Glomerular visceral epithelial cell (primary cell): ENCODE data around the gene TIGD3.
"Not testable (repeated sequence)": the region's sequence is repeated elsewhere in the genome, so short reads cannot be mapped to it uniquely, and the experiment has no call there.

Experiments used
- DNase-seq: peaks from one replicate; pipeline ENCODE4 v3.0.0-alpha.2; 2016; ENCODE audit errors: extremely low spot score

The TIGD3 gene

DNA sequence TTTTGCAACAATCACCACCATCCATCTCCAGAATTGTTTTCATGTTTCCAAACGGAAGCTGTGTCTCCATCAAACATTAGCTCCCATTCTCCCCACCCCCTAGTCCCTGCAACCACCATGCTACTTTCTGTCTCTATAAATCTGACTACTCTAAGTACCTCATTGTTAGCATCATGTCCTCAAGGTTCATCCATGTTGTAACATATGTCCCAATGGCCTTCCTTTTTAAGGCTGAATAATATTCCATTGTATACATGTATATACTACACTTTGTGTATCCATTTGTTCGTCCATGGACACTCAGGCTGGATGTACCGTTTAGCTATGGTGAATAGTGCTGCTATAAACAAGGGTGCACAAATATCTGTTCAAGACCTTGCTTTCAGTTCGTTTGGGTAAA lies 29.1 kb upstream of the TIGD3 start:
- DNase-seq = no peak

DNA sequence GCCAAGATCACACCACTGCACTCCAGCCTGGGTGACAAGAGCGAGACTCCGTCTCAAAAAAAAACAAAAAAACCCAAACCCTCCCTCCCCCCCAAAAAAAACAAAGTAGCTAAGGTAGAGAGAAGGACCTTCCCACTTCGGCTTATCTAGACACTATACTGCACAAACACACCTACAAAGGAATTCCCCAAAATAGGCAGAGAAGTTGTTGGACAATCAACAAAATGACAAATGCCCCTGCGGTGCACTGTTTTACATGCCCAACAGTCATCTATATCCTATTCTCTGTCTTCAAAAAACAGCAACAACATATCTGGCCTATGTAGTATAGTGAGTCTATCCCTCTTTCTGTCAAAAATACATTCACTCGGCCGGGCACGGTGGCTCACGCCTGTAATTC lies 27.5 kb upstream of the TIGD3 start:
- DNase-seq = no peak

DNA sequence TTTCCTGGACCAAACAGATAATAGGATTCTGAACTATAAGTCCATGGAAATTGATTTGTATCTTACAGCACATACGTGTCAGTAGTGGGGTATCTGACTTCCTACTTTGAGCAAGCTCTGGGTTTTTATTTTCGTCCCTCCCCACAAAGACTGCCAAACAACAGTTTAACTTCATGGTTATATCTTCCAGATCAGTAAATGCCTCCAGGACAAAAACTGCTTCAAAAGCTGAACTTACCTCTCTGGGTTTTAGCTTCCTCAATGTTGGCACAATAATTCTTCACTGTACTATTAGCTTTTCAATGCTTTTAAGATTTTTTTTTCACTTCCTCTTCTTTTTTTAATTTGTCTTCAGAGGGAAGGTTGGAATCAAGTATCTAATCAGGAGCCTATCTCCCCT lies 25.1 kb upstream of the TIGD3 start:
- no peak for DNase-seq

DNA sequence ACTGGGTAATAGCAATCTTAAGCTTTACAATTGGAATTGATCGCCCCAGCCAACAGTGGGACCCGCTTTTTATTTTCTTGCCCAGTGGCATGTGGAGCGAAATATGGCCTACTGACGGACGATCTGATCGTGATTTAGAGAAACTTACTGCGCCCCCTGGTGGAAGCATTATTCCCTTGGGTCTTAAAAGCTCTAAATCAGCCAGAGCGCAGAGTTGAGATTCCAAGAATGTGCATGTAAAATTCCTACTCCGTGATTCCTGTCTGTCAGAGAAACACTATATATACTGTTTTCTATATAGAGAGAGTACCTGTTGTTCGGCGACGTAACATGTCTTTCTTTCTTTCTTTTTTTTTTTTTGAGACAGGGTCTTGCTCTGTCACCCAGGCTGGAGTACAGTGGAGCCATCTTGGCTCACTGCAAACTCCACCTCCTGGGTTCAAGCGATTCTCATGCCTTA lies 24.6 kb upstream of the TIGD3 start:
- peak; percentile 85 for DNase-seq

DNA sequence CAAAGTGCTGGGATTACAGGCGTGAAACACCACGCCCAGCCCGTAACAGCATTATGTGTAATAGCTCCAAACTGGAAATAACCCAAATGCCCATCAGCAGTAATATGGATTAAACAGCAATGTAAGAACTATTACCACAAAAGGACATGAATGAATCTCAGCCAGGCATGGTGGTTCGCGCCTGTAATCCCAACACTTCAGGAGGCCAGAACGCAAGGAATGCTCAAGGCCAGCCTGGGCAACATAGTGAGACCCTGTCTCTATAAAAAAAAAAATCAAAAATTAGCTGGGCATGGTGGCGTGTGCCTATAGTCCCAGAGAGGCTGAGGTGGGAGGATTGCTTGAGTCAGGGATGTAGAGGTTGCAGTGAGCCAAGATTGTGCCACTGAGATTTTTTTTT lies 24.0 kb upstream of the TIGD3 start:
- DNase-seq = no peak

DNA sequence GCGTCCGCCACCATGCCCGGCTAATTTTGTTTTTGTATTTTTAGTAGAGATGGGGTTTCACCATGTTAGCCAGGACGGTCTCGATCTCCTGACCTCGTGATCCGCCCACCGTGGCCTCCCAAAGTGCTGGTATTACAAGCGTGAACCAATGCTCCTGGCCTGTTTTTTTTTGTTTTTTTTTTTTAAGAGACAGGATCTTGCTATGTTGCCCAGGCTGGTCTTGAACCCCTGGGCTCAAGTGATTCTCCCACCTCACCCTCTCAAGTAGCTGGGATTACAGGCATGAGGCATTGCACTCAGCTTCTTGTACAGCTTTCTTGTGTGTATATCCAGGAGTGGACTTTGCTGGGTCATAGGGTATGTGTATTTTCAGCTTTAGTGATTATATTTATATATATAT lies 22.0 kb upstream of the TIGD3 start:
- not testable (repeated sequence) for DNase-seq

DNA sequence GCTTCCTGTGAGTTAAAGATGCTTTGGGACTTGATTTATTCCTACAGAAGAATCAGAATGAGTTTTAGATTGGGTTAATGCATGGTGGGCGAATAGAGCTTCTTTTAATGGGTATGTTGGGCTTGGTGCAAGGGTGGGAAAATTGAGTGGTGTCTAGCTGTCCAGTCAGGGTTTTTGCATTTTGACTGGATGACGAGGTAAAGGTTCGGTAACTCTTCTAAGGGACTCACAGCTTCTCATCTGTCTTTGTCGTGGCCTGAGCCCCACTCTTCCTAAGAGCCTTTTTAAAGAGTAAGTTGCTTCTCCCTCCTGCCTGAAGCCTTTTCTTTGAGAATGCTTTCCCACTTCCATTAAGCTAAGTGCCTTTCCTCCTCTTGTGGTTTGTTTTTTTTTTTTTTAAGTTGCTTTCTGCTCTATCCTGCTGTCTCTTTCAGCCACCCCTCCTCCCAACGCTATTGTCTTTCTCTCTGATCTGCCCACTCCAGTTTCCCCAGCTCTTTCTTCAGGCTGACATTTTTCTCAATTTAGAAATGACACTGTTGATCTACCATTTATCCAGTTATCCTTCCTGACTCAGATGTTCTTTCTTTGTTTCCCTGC lies 19.8 kb upstream of the TIGD3 start:
- no peak for DNase-seq

DNA sequence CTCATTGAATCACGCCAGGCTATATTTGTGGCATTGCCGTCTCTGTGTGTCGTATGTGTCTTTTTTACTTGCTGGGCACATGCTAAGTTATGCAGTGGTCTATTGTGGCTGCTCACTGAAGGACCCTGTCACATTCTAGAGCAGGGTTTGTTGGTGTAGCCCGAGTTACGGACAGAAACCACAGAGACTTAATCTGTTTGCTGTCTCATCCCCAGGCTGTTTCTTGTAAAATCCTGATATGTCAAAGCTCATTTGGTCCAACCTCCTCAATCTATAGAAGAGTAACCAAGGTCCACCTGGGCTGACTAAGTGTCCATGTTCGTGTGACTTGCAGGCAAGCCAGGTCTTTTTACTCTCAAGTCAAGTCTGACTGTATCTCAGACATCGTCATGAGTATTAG lies 15.9 kb upstream of the TIGD3 start:
- no peak for DNase-seq

DNA sequence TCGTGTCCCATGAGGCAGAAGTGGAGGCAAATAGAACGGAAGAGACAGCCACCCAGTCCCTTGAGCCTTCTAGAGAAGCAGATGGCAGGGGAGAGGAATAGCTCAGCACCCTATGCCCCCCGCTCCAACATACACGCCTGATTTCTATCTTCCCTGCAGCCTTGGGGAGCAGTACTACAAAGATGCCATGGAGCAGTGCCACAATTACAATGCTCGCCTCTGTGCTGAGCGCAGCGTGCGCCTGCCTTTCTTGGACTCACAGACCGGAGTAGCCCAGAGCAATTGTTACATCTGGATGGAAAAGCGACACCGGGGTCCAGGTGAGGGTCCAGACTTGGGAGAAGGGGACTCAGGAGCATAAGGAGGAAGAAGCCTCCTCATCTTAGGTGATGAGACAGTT lies 14.3 kb upstream of the TIGD3 start:
- DNase-seq = no peak

DNA sequence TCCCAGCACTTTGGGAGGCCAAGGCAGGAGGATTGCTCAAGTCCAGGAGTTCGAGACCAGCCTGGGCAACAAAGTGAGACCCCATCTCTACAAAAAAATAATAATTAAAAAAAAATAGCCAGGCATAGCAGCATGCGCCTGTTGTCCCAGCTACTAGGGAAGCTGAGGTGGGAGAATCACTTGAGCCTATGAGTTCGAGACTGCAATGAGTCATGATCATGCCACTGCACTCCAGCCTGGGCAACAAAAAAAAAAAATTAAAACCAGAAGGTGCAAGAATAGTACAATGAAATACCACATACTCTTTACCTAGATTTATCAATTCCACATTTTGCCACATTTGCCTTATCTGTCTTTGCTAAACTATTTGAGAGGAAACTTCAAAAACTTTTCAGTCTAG lies 12.7 kb upstream of the TIGD3 start:
- no peak for DNase-seq

DNA sequence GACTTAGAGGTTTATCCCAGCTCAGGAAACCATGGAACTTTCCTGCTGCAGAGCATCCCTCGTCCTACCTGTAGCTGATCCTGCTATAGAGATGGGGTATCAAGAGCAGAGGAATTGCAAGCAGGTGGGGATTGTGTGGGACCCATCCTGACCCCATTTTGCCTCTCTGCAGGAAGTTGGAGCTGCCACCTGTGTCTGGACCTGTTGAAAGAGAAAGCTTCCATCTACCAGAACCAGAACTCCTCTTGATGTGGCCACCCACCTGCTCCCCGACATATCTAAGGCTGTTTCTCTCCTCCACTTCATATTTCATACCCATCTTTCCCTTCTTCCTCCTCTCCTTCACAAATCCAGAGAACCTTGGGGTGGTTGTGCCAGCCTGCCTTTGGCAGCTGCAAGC lies 3.0 kb upstream of the TIGD3 start:
- no peak for DNase-seq

DNA sequence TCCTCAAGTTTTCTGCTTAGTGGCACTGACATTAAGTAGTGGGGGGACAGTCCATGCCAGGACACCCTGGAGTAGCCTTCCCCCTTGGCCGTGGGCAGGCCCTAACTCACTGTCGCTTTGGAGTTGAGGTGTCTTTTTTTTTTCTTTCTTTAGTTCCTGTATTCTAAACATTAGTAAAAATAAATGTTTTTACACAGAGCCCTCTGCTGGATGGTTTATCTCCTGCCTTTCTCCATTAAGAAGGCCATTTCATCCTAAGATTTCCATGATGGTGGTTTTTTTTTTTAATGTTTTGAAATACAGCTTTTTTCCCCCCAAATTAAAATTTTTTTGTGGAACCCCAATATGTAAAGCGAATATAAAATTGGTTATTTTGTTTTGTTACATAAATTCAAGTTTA lies 1.8 kb upstream of the TIGD3 start:
- DNase-seq = no peak

DNA sequence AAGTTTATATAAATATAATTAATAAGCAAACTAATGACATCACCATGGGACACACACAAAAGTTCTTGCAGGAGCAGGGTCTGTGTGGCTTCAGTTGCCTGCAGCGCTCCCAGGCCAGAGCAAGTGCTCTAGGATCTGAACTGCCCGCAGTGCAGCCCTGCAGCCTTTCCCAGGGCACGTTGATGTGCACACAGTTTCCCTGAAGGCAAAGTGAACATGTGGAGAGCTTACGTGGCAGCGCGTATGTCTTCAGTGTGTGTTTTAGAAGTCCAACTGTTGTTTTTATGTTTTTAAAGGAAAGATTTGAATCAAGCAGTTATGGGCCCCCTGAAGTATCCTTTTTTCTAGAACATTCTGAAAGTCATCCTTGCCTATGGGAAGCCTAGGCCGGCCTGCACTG lies 1.2 kb upstream of the TIGD3 start:
- no peak for DNase-seq

DNA sequence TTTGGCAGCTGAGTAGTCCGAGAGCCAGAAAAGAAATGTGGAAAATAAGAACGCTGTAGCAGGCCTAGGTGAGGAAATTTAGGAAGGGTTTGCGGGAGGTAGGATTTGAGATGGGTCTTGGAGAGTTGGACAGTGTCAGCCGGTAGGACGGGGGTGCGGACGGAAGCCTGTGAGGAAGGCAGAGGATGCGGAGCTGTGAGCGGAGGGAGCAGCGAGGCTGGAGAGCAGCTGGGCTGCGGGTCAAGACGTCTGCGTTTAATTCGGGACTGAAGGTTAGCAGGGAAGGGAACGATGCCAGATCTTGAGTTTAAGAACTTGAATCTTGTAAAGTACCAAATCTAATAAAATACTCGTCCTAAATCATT lies 669 bp upstream of the TIGD3 start:
- no peak for DNase-seq

DNA sequence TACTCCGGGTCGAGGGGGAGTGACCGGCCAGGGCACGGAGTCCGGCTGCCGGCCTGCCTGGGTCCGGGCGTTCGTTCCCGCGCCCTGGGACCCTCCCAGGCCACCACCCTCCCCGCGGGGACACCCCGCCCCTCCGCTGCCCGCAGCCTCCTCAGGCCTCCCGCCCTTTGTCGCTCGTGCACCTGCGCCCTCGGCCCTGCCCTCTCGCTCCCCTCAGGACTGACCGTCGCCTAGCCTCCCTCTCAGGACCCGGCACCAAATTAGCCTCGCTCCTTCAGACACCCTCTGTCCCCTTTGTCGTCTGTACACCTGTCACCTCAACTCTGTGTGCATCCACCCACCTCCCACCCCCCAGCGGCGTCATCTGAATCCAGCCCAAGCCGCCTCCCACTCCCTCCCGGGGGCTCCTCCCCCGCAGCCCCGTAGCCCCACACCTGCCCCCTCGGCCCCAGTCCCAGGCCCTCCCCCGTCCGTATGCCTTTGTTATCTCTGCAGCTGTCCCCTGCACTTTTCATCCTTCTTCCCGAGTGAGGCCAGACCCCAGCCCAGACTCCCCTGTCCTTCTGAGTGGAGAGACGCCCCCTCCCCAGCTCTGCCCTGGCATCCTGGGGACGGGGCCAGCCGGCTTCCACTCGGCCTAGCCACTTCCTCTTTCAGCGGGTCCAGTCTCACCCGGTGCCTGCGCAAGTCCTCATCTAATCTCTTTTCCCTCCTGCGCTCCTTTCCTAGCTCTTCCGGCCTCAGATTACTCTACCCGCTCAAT lies 643 bp downstream of the TIGD3 start:
- DNase-seq = peak; percentile 10

DNA sequence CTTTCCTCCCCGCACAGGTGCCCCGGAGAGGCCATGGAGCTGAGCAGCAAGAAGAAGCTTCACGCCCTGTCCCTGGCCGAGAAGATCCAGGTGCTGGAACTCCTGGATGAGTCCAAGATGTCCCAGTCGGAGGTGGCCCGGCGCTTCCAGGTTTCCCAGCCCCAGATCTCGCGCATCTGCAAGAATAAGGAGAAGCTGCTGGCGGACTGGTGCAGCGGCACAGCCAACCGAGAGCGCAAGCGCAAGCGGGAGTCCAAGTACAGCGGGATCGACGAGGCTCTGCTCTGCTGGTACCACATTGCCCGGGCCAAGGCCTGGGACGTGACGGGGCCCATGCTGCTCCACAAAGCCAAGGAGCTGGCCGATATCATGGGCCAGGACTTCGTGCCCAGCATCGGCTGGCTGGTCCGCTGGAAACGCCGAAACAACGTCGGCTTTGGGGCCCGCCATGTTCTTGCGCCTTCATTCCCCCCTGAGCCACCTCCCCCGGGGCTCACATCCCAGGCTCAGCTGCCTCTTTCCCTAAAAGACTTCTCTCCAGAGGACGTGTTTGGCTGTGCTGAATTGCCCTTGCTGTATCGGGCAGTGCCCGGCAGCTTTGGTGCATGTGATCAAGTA lies 1.3 kb downstream of the TIGD3 start:
- DNase-seq = no peak

DNA sequence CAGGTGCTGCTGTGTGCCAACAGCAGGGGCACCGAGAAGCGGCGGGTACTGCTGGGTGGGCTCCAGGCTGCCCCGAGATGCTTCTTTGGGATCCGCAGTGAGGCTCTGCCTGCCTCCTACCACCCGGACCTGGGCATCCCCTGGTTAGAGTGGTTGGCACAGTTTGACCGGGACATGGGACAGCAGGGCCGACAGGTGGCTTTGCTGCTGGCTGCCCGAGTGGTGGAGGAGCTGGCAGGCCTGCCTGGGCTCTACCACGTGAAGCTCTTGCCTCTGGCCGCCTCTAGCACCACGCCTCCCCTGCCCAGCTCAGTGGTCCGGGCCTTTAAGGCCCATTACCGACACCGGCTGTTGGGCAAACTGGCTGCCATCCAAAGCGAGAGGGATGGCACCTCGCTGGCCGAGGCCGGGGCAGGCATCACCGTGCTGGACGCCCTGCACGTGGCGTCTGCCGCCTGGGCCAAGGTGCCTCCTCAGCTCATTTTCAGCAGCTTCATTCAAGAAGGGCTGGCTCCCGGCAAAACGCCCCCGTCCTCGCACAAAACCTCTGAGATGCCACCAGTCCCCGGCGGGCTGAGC lies 1.9 kb downstream of the TIGD3 start:
- DNase-seq = no peak

DNA sequence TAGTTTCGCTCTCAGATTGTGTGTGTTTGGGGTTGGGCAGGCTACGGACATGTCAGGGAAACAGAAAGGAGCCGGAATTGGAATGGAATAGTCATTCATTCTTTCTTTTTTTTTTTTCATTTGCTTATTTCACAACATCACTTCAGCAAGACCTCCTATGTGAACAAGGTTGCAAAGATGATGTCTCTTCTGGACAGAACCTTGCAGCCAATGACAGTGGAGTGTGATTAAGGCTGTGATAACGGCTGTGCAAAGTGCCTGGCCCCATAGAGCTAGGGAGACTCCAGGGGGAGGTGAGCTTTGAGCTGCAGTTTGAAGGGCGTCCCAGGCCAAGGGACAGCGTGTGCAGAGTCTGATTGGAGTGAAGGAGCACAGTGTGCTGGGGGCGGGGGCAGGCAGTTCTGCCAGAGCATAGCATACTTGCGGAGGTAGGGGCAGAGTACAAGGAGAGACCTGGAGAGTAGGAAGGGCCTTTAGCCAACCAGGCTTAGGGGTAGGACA lies 3.4 kb downstream of the TIGD3 start:
- no peak for DNase-seq

DNA sequence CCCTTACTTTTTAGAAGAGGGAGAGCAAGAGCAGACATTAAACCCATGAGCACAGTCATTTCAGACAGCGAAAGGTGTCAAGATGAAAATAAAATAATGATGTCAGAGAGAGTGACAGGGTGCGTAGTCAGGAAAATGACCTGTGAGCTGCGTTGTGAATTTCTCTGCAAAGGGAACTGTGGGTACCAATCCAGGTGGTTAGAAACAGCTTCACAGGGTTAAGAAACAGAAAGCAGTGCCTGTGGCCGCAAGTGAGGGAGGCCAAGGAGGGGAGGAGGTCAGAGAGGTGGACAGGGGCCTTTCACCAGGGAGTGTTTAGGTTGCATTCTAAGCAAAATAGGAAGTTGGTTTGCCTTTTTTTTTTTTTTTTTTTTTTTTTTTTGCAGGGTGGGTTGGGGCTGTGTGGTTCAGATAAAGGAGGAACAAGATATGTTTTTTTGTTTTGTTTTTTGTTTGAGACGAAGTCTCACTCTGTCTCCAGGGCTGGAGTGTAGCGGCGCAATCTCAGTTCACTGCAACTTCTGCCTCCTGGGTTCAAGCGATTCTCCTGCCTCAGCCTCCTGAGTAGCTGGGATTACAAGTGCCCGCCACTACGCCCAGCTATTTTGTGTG lies 7.9 kb downstream of the TIGD3 start:
- DNase-seq = no peak

DNA sequence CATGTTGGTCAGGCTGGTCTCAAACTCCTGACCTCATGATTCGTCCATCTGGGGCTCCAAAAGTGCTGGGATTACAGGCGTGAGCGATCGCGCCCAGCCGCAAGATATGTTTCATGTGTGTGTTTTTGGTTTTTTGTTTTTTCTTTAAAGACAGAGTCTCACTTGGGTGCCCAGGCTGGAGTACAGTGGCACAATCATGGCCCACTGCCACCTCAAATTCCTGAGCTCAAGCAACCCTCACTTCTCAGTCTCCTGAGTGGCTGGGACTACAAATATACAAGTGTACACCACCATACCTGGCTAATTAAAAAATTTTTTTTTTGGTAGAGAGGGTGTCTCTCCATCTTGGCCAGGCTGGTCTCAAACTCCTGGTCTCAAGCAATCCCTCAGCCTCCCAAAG lies 8.4 kb downstream of the TIGD3 start:
- no peak for DNase-seq

DNA sequence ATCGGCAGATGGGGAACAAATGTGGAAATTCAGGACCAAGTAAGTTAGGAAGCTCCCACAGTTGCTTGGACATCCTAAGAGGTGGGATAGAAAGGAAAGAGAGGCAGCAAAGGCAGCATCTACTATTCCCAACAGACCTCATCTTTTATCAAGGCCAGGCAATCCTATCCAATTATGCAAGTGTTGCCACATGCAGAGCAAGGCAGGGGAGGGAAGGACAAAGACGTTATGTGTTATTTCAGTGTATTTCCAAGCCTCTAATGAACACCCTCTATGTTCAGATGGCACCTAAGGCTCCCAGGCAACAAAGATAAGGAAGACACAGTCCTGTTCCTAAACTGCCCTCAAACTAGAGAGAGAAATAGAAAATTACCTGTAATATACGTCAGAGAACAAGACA lies 9.2 kb downstream of the TIGD3 start:
- no peak for DNase-seq

DNA sequence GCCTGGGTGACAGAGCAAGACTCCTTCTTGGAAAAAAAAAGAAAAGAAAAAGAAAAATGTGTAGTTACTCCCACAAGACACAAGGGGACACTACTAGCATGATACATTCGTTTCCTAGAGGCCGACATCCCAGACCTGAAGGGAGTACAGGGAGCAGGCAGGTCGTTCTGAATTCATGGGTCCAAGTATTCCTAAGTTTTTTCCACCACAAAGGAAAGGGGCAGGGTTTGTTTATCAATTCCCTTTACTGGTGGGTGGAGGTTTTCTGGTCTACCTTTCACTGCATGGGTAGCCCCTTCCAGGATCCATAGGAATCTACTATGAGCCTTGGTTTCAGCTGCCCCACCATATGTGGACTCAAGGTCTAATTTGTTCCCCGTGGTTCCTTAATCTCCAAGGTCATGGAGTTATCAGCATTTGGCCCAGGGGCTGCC lies 11.8 kb downstream of the TIGD3 start:
- peak; percentile 80 for DNase-seq
